ENCODE measurements around the gene MRNIP.

MRNIP gene

DNA sequence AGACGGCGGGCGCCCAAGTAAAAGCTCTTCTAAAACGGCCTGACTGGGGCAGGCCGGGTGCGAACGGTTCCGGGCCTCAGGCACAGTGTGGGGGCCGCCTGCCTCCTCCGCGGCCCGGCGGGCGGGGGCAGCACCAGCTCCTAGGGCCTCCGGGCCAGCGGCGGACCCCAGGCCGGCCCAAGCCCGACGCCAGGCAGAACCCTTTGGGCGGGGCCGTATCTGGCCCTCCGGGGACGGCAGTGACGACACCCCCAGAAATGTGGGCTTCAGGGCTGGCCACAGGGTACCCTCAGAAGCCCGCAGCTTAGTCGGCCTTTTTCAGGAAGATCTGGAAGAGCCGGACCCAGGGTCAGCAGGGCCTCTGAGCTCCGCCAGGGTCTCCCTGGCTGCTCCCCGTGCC, 60.9 kb downstream of the MRNIP start:
- no peak for DNase-seq (ENCODE audit: low read depth)
- Histone ChIP-seq H3K27me3 (replicated peaks; ENCODE audit: control insufficient read depth, insufficient read depth, low read length) (no peaks in the 10 kb centered on the region), H3K9ac (ENCODE audit: low read length) (no peak overlapping the region), H3K4me1 (ENCODE audit: control insufficient read depth, insufficient read depth, low read length) (peaks cover 14% of the 10 kb centered on the region), H3K9me3 (ENCODE audit: control insufficient read depth, low read length) (no peaks in the 10 kb centered on the region), H3K4me3 (ENCODE audit: low read length) (no peak overlapping the region), H3K36me3 (ENCODE audit: control insufficient read depth, insufficient read depth, low read length, severe bottlenecking) (peaks cover 37% of the 10 kb centered on the region)

DNA sequence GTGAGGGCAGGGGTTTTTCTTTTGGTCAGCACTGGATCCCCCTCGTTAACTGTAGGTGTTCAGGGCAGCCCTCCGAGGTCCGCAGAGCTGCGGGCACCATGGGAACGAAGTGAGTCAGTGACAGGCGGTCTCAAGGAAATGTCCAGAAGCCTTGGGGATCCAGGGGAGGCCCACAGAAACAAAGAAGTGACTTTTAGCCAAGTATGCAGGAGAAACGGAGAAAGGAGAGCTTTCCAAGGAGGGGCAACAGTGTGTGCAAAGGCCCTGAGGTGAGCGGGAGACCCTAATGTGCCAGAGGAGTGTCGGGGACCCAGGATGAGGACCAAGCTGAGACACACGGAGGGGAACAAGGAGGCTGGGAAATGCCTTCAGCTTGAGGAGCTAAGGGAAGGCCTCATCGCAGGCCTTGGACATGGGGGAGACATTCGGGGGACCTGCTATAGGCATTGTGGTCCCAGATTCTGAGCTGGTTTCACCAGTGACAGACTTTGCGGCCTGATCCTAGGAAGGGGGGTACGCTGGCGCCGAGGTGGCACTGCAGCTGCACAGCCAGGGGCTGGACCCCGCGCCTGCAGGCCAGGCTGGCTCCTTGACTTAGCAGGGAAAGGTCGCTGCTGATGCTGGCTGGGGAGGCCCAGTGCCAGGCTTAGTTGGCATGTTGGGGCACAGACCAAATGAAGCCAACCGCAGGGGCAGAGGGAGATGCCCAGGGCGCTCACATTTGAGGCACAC, 61.6 kb downstream of the MRNIP start:
- no peak for DNase-seq (ENCODE audit: low read depth)

DNA sequence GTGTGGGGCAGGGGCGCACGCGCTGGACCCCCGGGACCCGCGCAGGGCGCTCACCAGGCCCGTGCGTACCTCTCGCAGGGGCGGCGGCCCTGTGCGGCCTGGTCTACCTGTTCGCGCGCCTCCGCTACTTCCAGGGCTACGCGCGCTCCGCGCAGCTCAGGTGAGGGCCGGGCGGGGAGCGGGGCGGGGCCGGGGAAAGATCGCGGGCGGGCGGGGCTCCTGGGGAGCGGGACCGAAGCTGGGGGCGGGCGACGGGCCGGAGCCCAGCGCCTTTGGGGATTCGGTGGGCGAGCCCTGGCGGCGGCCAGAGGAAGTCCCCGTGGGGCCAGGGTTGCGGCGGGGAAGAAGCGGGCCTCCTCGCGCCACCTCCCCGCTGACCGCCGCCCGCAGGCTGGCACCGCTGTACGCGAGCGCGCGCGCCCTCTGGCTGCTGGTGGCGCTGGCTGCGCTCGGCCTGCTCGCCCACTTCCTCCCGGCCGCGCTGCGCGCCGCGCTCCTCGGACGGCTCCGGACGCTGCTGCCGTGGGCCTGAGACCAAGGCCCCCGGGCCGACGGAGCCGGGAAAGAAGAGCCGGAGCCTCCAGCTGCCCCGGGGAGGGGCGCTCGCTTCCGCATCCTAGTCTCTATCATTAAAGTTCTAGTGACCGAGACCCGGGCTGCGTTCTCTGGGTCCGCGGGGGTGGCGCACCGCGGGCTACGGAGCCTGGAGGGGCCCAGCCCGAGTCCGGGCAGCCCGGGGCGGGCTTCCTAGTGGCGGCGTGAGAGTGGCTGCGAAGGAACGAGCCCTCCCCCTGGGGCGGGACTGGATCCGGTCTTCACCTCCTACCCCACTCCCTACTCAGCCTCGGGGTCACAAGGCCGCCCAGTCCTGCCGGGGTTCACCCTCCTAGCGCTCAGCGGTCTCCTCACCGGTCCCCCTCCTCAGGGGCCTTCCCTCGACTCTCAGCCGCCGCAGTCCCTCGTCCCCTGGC, 62.5 kb downstream of the MRNIP start:
- peaks cover 14% of the 10 kb centered on the region for H3K4me1 ChIP-seq (ENCODE audit: control insufficient read depth, insufficient read depth, low read length)
- H3K27me3 ChIP-seq (replicated peaks; ENCODE audit: control insufficient read depth, insufficient read depth, low read length), result no peaks in the 10 kb centered on the region
- DNase-seq (ENCODE audit: low read depth), result peak; percentile 93
- H3K9me3 ChIP-seq (ENCODE audit: control insufficient read depth, low read length), result no peaks in the 10 kb centered on the region
- H3K4me3 ChIP-seq (ENCODE audit: low read length), result peak overlapping the region; percentile 79
- peak overlapping the region; percentile 85 for H3K9ac ChIP-seq (ENCODE audit: low read length)
- H3K36me3 ChIP-seq (ENCODE audit: control insufficient read depth, insufficient read depth, low read length, severe bottlenecking), result peaks cover 34% of the 10 kb centered on the region

More for the DNA sequence above, 61.6 kb downstream of the MRNIP start:
- Histone ChIP-seq H3K9me3 (ENCODE audit: control insufficient read depth, low read length) (no peaks in the 10 kb centered on the region), H3K9ac (ENCODE audit: low read length) (peak overlapping the region; percentile 85), H3K27me3 (replicated peaks; ENCODE audit: control insufficient read depth, insufficient read depth, low read length) (no peaks in the 10 kb centered on the region), H3K4me3 (ENCODE audit: low read length) (peak overlapping the region; percentile 79), H3K4me1 (ENCODE audit: control insufficient read depth, insufficient read depth, low read length) (peaks cover 14% of the 10 kb centered on the region), H3K36me3 (ENCODE audit: control insufficient read depth, insufficient read depth, low read length, severe bottlenecking) (peaks cover 37% of the 10 kb centered on the region)

DNA sequence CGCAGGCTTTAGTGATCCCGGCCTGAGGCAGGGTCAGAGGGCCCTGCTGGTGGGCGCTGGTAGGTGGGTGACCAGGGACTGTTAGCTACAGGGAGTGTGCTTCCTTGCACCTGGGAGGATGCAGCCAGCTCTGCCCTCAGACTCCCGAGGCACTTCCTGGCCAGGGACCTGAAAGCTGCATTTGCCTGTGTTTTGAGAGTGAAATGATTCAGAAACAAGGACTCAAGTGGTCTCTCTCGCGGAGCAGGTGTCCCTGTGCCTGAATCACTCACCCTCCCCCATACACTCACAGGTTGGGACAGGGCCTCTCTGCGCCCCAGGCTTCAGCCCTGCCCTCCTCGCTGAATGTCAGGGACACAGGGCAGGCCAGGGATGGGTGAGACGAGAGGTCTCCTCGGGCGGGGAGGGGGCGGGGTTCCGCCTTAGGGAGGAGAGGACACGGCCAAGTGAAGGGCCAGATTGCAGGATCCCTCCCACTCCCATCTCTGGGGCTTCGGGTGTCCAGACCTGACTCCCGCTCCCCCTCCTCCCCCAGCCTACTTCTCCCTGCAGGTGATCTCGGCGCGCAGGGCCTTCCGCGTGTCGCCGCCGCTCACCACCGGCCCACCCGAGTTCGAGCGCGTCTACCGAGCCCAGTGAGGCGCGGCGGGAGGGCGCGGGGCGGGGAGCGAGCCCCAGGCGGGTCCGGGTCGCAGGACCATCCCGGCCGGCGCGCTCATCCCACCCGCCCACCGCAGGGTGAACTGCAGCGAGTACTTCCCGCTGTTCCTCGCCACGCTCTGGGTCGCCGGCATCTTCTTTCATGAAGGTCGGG, 63.4 kb downstream of the MRNIP start:
- H3K36me3 ChIP-seq (ENCODE audit: control insufficient read depth, insufficient read depth, low read length, severe bottlenecking), result peaks cover 33% of the 10 kb centered on the region
- H3K4me3 ChIP-seq (ENCODE audit: low read length), result peak overlapping the region; percentile 68
- no peaks in the 10 kb centered on the region for H3K27me3 ChIP-seq (replicated peaks; ENCODE audit: control insufficient read depth, insufficient read depth, low read length)
- no peaks in the 10 kb centered on the region for H3K9me3 ChIP-seq (ENCODE audit: control insufficient read depth, low read length)
- H3K4me1 ChIP-seq (ENCODE audit: control insufficient read depth, insufficient read depth, low read length), result peaks cover 14% of the 10 kb centered on the region
- DNase-seq (ENCODE audit: low read depth), result peak; percentile 25
- peak overlapping the region; percentile 46 for H3K9ac ChIP-seq (ENCODE audit: low read length)

DNA sequence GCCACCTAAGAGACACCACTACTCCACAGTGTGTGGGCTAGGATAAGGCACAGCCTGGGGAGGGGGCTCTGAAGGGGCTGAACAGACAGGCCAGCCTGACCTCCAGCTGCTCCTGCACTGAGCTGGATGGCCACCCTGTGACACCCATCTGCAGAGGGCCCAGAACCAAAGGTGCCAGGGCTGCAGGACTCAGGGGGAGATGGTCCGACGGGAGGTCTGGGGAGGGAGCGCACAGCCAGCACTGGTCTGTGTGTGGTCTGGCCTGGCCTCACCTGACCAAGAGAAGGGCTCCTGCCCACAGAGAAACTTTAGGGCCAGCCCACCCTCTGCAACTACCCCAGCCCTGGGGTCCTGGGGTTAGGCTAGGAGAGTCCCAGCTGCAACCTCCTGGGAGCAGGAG, 64.0 kb downstream of the MRNIP start:
- H3K4me1 ChIP-seq (ENCODE audit: control insufficient read depth, insufficient read depth, low read length), result peaks cover 14% of the 10 kb centered on the region
- DNase-seq (ENCODE audit: low read depth), result no peak
- no peaks in the 10 kb centered on the region for H3K9me3 ChIP-seq (ENCODE audit: control insufficient read depth, low read length)
- H3K27me3 ChIP-seq (replicated peaks; ENCODE audit: control insufficient read depth, insufficient read depth, low read length), result no peaks in the 10 kb centered on the region
- H3K36me3 ChIP-seq (ENCODE audit: control insufficient read depth, insufficient read depth, low read length, severe bottlenecking), result peaks cover 26% of the 10 kb centered on the region
- no peak overlapping the region for H3K9ac ChIP-seq (ENCODE audit: low read length)
- H3K4me3 ChIP-seq (ENCODE audit: low read length), result no peak overlapping the region

DNA sequence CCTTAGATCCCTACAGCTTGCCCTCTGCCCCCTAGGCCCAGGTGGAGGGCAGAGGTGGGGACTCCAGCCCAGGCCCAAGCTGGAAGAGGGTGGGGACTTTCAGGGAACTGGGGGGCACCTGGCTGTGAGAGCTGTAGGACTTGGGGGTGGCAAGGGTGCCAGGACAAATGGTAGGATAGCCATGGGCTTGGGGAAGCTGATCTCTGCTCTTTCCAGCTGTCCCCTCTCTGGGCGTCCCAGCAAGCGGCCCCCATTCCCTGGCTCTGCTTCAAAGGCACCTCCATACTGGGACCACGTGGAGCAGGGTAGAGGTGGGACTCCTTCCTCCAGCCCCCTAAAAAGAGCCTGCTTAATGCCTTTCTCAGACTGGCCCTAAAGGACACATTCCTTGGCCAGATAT, 64.4 kb downstream of the MRNIP start:
- H3K9ac ChIP-seq (ENCODE audit: low read length), result peak overlapping the region; percentile 54
- H3K9me3 ChIP-seq (ENCODE audit: control insufficient read depth, low read length), result no peaks in the 10 kb centered on the region
- DNase-seq (ENCODE audit: low read depth), result no peak
- peaks cover 14% of the 10 kb centered on the region for H3K4me1 ChIP-seq (ENCODE audit: control insufficient read depth, insufficient read depth, low read length)
- H3K4me3 ChIP-seq (ENCODE audit: low read length), result no peak overlapping the region
- H3K36me3 ChIP-seq (ENCODE audit: control insufficient read depth, insufficient read depth, low read length, severe bottlenecking), result peaks cover 22% of the 10 kb centered on the region
- H3K27me3 ChIP-seq (replicated peaks; ENCODE audit: control insufficient read depth, insufficient read depth, low read length), result no peaks in the 10 kb centered on the region

DNA sequence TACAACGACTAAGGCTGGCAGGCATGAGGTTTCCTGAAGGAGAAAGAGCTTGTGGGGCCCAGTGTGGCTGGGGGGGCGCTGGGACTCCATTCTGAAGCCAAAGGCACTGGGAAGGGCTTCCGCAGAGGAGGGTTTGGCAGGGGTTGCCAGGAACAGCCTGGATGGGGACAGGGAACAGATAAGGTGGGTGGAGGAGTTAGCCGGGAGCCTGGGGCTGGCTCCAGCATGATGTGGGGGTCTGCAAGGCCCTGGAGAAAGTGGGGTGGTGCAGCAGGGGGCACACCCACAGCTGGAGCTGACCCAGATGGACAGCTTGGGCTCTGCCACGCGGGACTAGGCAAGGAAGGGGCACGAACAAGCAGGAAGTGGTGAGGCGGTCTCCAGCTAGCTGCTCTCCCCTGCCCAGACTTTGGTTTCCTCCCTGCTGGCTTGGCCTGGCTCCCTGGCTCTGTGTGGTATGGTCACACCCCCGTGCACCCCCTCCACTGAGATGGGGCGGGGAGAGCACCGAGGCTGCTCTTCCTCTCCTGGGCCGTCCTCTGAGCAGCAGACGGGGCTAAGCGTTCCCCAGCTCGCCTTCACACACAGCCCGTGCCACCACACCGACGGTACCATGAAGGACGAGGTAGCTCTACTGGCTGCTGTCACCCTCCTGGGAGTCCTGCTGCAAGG, 65.0 kb downstream of the MRNIP start, which contains the start of gene LTC4S:
LTC4S (plus strand) TSS at position 519 of the 672 bp plus-strand sequence; CDS start at position 614, 95 bp downstream.
- Histone ChIP-seq H3K9me3 (ENCODE audit: control insufficient read depth, low read length) (no peaks in the 10 kb centered on the region), H3K36me3 (ENCODE audit: control insufficient read depth, insufficient read depth, low read length, severe bottlenecking) (peaks cover 17% of the 10 kb centered on the region), H3K27me3 (replicated peaks; ENCODE audit: control insufficient read depth, insufficient read depth, low read length) (no peaks in the 10 kb centered on the region), H3K9ac (ENCODE audit: low read length) (peak within 1 kb of the TSS; percentile 54), H3K4me1 (ENCODE audit: control insufficient read depth, insufficient read depth, low read length) (peaks cover 14% of the 10 kb centered on the region), H3K4me3 (ENCODE audit: low read length) (no peak within 1 kb of the TSS)
- DNase-seq (ENCODE audit: low read depth), result no peak

DNA sequence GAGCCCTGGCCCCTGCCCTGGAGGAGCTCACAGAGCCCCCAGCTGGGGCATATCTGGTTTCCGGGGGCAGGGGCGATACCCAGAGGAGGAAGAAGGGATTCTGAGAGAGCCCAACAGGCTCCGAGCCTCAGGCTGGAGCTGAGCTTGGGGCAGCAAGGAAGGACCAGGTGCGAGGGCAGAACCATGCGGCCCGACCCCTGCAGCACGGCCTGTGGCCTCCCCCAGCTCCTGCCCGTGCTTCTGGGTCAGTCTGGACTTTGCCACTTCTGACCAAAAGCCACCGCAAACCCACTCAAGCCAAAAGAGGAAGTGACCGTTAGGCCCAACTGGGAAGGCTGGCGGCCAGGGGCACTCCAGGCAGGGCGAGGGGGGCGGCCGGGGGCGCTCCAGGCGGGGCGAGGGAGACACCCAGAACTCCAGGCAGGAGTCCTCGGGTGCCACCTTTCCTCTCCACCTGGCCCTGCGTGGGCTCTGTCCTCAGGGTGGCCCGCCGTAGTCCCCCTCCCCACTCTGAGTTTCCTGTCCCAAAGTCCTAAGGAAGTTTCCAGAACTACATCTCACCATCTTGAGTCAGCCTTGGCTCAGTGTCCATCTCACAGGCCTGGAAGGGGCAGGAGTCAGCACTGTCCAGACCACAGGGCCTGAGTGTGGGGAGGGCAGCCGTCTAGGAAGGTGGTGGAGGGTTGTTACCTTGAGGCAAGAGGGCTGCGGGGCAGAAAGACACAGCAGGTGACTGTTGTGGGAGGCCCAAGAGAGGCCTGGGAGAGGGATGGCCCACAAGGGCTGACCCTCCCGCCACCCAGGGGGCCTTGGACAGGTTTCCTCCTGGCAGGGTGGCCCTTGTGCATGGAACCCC, 65.8 kb downstream of the MRNIP start:
- Histone ChIP-seq H3K9ac (ENCODE audit: low read length) (no peak overlapping the region), H3K4me3 (ENCODE audit: low read length) (no peak overlapping the region), H3K36me3 (ENCODE audit: control insufficient read depth, insufficient read depth, low read length, severe bottlenecking) (peaks cover 9% of the 10 kb centered on the region), H3K9me3 (ENCODE audit: control insufficient read depth, low read length) (no peaks in the 10 kb centered on the region), H3K4me1 (ENCODE audit: control insufficient read depth, insufficient read depth, low read length) (peaks cover 14% of the 10 kb centered on the region), H3K27me3 (replicated peaks; ENCODE audit: control insufficient read depth, insufficient read depth, low read length) (no peaks in the 10 kb centered on the region)
- DNase-seq (ENCODE audit: low read depth), result no peak

DNA sequence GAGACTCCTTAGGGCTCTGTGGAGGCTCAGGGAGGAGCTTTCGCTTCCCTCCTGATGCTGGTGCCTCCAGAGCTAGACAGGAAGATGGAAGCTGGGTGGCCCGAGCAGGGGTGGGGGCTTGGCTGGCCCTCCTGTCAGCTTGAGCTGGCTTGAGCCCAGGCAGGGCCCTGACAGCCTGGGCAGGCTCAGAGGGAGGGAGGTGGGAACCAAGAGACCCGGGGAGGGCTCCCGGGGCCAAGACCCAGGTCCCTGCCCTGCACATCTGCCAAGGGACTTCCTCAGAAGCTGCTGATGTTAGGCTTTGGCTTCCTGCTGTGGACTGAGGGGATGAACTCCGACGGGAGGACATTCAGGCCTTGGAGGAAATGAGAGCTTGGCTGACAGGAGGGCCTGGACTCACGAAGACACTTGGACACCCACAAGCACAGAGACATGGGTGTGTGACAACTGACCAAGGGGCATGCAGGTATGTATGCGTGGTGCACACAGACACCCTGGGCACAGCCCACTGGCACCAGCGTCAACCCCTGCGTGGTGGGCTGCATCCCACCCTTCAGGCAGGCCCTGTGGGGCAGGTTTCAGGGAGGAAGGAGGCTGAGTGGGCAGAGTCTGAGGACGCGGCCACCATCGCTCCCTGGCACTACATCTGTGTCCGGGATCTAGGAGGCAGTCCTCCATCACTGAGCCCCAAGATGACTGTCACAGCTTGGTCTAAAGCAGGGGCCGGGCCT, 66.6 kb downstream of the MRNIP start:
- DNase-seq (ENCODE audit: low read depth), result no peak
- no peaks in the 10 kb centered on the region for H3K9me3 ChIP-seq (ENCODE audit: control insufficient read depth, low read length)
- H3K4me3 ChIP-seq (ENCODE audit: low read length), result no peak overlapping the region
- no peaks in the 10 kb centered on the region for H3K27me3 ChIP-seq (replicated peaks; ENCODE audit: control insufficient read depth, insufficient read depth, low read length)
- peaks cover 2% of the 10 kb centered on the region for H3K36me3 ChIP-seq (ENCODE audit: control insufficient read depth, insufficient read depth, low read length, severe bottlenecking)
- H3K9ac ChIP-seq (ENCODE audit: low read length), result no peak overlapping the region
- H3K4me1 ChIP-seq (ENCODE audit: control insufficient read depth, insufficient read depth, low read length), result peaks cover 14% of the 10 kb centered on the region

Measured in adipocyte (in vitro differentiated cells).